ENCODE results near the gene PLA2R1.

- TF ChIP-seq POLR2A (IDR thresholded peaks at IDR 0.05), result no peak
- TF ChIP-seq, protein P1, sequence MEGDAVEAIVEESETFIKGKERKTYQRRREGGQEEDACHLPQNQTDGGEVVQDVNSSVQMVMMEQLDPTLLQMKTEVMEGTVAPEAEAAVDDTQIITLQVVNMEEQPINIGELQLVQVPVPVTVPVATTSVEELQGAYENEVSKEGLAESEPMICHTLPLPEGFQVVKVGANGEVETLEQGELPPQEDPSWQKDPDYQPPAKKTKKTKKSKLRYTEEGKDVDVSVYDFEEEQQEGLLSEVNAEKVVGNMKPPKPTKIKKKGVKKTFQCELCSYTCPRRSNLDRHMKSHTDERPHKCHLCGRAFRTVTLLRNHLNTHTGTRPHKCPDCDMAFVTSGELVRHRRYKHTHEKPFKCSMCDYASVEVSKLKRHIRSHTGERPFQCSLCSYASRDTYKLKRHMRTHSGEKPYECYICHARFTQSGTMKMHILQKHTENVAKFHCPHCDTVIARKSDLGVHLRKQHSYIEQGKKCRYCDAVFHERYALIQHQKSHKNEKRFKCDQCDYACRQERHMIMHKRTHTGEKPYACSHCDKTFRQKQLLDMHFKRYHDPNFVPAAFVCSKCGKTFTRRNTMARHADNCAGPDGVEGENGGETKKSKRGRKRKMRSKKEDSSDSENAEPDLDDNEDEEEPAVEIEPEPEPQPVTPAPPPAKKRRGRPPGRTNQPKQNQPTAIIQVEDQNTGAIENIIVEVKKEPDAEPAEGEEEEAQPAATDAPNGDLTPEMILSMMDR (IDR thresholded peaks at IDR 0.05), result no peak
Measured at GRCh38 chr2:160005476-160005875, 56.9 kb downstream of the PLA2R1 start.

All from lower leg skin (tissue), 3 donors.